ENCODE measurements around the gene ZNF578. TPM values are rescaled to one million over a fixed set of nuclear protein-coding genes. Genes with fewer than 3 reads are reported as not detected.
"Not testable (repeated sequence)": the region's sequence is repeated elsewhere in the genome, so short reads cannot be mapped to it uniquely, and the experiment has no call there.

Gene ZNF578
- total RNA-seq, 1 experiment from 2014 or later = 0.69 TPM

GRCh38 chr19:52474351-52475127, 21.2 kb downstream of the ZNF578 start:
- DNase-seq (ENCODE audit: low spot score) = no peak
- ChIA-PET CTCF (no interaction called here), POLR2A (ENCODE audit: low non-redundant PET) (no interaction called here)
- intact Hi-C loops (cut with micrococcal nuclease; ENCODE audit: unreplicated experiment) = no loop called here
- TF ChIP-seq CTCF (conservative IDR thresholded peaks at IDR 0.05; ENCODE audit: low read depth, low read length) (no peak), EZH2 (IDR thresholded peaks at IDR 0.05; ENCODE audit: borderline replicate concordance, low read depth, low read length, poor library complexity, severe bottlenecking) (no peak)
- Histone ChIP-seq H3K4me1 (ENCODE audit: insufficient read depth, low read length, poor library complexity, severe bottlenecking) (no peaks in the 10 kb centered on the region), H3K4me3 (ENCODE audit: low read depth, low read length, poor library complexity, severe bottlenecking) (no peak overlapping the region), H3K27me3 (replicated peaks; ENCODE audit: insufficient read depth, low read depth, low read length, poor library complexity) (no peaks in the 10 kb centered on the region), H3K27ac (ENCODE audit: low read depth, low read length, poor library complexity, severe bottlenecking) (no peak overlapping the region), H3K9me3 (ENCODE audit: low read depth, low read length, poor library complexity, severe bottlenecking) (peaks cover 78% of the 10 kb centered on the region), H3K36me3 (ENCODE audit: insufficient read depth, low read length, poor library complexity, severe bottlenecking) (no peaks in the 10 kb centered on the region)
- no TSS peak for BruUV-seq (replicated peaks)

GRCh38 chr19:52484111-52484743, 30.9 kb downstream of the ZNF578 start:
- POLR2A ChIA-PET (ENCODE audit: low non-redundant PET); intact Hi-C loops (cut with micrococcal nuclease; ENCODE audit: unreplicated experiment); H3K4me1 ChIP-seq (ENCODE audit: insufficient read depth, low read length, poor library complexity, severe bottlenecking); H3K36me3 ChIP-seq (ENCODE audit: insufficient read depth, low read length, poor library complexity, severe bottlenecking); H3K4me3 ChIP-seq (ENCODE audit: low read depth, low read length, poor library complexity, severe bottlenecking); CTCF ChIA-PET; DNase-seq (ENCODE audit: low spot score); H3K27me3 ChIP-seq (replicated peaks; ENCODE audit: insufficient read depth, low read depth, low read length, poor library complexity); H3K27ac ChIP-seq (ENCODE audit: low read depth, low read length, poor library complexity, severe bottlenecking); BruUV-seq (replicated peaks): not testable (repeated sequence)
- H3K9me3 ChIP-seq (ENCODE audit: low read depth, low read length, poor library complexity, severe bottlenecking) = peaks cover 16% of the 10 kb centered on the region

GRCh38 chr19:52485064-52485463, 31.7 kb downstream of the ZNF578 start:
- H3K36me3 ChIP-seq (ENCODE audit: insufficient read depth, low read length, poor library complexity, severe bottlenecking); H3K27me3 ChIP-seq (replicated peaks; ENCODE audit: insufficient read depth, low read depth, low read length, poor library complexity); CTCF ChIA-PET; H3K4me3 ChIP-seq (ENCODE audit: low read depth, low read length, poor library complexity, severe bottlenecking); BruUV-seq (replicated peaks); DNase-seq (ENCODE audit: low spot score); H3K4me1 ChIP-seq (ENCODE audit: insufficient read depth, low read length, poor library complexity, severe bottlenecking); H3K27ac ChIP-seq (ENCODE audit: low read depth, low read length, poor library complexity, severe bottlenecking); POLR2A ChIA-PET (ENCODE audit: low non-redundant PET); intact Hi-C loops (cut with micrococcal nuclease; ENCODE audit: unreplicated experiment): not testable (repeated sequence)
- peaks cover 16% of the 10 kb centered on the region for H3K9me3 ChIP-seq (ENCODE audit: low read depth, low read length, poor library complexity, severe bottlenecking)

- CTCF ChIA-PET; H3K27me3 ChIP-seq (replicated peaks; ENCODE audit: insufficient read depth, low read depth, low read length, poor library complexity); H3K36me3 ChIP-seq (ENCODE audit: insufficient read depth, low read length, poor library complexity, severe bottlenecking); H3K4me3 ChIP-seq (ENCODE audit: low read depth, low read length, poor library complexity, severe bottlenecking); DNase-seq (ENCODE audit: low spot score); POLR2A ChIA-PET (ENCODE audit: low non-redundant PET); H3K4me1 ChIP-seq (ENCODE audit: insufficient read depth, low read length, poor library complexity, severe bottlenecking); intact Hi-C loops (cut with micrococcal nuclease; ENCODE audit: unreplicated experiment); BruUV-seq (replicated peaks); H3K27ac ChIP-seq (ENCODE audit: low read depth, low read length, poor library complexity, severe bottlenecking): not testable (repeated sequence)
- H3K9me3 ChIP-seq (ENCODE audit: low read depth, low read length, poor library complexity, severe bottlenecking) = peaks cover 10% of the 10 kb centered on the region
These were observed 32.3 kb downstream of the ZNF578 start for GRCh38 chr19:52485561-52486240.

All from A673 (cell line).